GM18511 (cell line): ENCODE measurements around the gene RFXANK.
A peak's percentile ranks its signal among the peaks of the same experiment; 100 is the strongest.
"Not testable (repeated sequence)": the region's sequence is repeated elsewhere in the genome, so short reads cannot be mapped to it uniquely, and the experiment has no call there.

Experiments used
- ATAC-seq: cut with Tn5 transposase; IDR thresholded peaks from one replicate; pipeline ENCODE4 v1.9.1; 2021; ENCODE audit warnings: mild to moderate bottlenecking, moderate library complexity; ENCODE audit not compliant: unreplicated experiment

Gene RFXANK

DNA sequence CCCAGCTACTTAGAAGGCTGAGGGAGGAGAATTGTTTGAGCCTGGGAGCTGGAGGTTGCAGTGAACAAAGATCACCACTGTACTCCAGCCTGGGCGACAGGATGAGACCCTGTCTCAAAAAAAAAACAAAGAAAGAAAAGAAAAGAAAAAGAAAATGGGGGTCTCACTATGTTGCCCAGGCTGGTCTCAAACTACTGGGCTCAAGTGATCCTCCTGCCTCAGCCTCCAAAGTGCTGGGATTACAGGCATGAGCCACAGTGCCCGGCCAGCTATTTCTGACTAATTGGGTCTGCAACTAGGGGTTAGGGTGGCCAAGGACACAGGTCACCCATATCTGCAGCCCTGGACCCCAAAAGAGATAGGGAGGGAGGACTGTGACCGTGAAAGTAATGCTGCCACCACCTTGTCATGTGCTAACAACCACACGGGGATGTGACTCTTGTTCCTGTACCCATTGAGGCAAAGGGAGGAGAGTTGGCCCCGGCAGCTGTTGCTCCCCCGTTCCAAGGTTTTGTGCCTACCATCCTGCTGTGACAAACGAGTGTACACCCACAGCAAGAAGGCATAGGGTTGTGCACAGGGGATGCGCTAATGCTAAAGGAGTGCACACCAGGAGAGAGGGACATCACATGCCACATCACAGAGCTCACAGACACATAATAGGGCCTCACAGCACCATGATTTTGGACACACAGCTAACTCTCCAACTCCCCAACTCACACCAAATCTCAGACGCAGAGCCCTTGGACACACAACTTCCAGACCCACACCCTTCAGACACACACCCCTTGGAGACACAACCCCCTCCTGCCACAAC lies 22.6 kb upstream of the RFXANK start:
- ATAC-seq, result peak; percentile 7

- peak; percentile 91 for ATAC-seq
Measured at GRCh38 chr19:19170053-19170872, 21.8 kb upstream of the RFXANK start, which contains the start of gene MEF2B. Gene MEF2B, minus strand, starts transcription at chr19:19170263. Its CDS starts 19,528 bp downstream, at chr19:19150735.

GRCh38 chr19:19170873-19171672 lies 21.0 kb upstream of the RFXANK start:
- no peak for ATAC-seq

GRCh38 chr19:19171821-19172532 lies 20.1 kb upstream of the RFXANK start:
- ATAC-seq, result no peak

GRCh38 chr19:19173243-19173642 lies 18.8 kb upstream of the RFXANK start:
- ATAC-seq, result not testable (repeated sequence)

GRCh38 chr19:19176950-19177349 lies 15.1 kb upstream of the RFXANK start:
- no peak for ATAC-seq

DNA sequence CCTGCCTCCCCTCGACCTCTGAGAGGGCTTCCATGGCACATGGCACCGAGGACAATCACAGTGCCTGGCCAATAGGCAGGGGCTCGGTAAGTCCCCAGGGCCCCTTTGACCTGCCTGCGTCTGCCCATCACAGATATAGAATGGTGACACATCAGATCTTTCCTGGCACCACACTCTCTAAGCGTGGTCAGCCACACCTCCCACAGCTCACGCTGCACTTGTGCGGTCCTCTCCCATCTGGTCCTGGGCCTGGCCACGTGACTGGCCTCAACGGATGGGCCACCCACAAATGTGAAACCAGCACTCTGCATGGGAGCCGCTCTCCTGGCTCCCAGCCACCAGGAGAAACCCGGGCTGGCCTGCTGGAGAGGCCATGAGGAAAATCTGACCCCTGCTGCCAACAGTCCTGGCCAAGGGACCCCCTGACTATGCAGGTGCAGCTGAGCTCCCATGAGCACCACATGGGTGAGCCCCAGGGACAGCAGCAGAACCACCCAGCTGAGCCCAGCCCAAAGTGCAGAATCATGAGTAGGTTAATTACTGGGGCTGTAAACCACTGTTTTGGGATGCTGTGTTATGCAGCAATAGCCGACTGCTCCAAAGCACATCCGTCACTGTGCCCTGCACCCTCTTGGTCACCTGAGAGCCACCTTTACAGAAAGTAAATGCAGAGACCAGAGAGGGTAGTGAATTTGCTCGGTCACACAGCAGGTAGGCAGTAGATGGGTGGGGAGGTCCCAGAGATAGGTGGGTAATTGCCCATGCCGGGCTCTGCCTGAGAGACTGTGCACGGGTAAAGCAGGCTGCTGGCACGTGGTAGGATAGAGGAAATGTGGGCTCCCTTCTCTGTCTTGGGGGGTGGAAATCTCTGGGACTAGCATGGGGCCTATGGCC lies 12.3 kb upstream of the RFXANK start:
- no peak for ATAC-seq

GRCh38 chr19:19181488-19181998 lies 10.5 kb upstream of the RFXANK start:
- no peak for ATAC-seq

DNA sequence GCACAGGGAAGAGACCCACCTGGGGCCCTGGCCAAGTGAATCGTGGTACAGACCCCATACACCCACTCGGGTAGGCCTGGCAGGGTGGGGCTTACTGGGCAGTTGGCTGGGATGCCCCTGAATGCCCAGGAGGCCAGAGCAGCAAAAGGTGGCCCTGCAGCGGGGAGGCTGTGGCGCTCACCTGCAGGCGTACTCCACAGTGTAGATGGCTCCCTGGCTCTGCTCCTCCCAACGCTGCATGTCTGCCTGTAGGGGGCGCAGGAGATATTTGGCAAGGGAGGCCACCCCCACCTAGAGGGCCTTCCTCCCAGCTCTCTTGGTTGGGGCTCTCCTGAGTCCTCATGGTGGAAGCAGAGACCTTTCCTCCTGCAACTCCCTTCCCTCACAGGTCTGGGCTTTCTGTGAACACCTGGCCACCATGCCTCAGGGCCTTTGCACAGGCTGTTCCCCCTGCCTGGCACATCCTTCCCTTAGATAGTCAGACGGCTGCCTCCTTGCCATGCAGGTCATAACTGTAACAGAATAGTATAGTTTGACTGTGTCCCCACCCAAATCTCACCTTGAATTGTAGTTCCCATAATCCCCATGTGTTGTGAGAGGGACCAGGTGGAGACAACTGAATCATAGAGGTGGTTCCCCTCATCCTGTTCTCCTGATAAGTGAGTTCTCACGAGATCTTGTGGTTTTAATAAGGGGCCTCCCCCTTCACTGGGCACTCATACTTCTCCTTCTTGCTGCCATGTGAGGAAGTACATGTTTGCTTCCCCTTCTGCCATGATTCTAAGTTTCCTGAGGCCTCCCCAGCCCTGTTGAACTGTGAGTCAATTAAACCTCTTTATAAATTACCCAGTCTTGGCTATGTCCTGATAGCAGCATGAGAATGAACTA lies 6.0 kb upstream of the RFXANK start:
- ATAC-seq, result no peak

DNA sequence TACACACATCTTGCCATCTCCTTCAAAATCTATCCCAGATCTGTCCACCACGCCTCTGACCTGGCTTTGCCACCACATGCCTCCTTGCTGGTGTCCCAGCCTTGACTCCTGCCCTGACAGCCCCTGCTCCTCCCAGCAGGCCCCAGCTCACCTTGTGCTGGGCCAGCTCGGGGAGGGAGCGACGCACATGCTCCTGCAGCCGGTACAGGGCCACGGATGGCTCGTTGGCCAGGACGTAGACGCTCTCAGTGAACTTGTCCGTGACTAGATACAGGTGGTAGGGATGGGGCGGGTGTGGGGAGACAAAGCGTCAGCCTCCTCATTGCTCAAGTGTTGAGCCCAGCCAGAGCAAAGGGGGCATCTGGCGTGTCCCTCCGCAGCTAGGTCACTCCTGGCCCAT lies 5.3 kb upstream of the RFXANK start:
- no peak for ATAC-seq

- ATAC-seq, result no peak
Measured at GRCh38 chr19:19191768-19192077, 335 bp upstream of the RFXANK start.

DNA sequence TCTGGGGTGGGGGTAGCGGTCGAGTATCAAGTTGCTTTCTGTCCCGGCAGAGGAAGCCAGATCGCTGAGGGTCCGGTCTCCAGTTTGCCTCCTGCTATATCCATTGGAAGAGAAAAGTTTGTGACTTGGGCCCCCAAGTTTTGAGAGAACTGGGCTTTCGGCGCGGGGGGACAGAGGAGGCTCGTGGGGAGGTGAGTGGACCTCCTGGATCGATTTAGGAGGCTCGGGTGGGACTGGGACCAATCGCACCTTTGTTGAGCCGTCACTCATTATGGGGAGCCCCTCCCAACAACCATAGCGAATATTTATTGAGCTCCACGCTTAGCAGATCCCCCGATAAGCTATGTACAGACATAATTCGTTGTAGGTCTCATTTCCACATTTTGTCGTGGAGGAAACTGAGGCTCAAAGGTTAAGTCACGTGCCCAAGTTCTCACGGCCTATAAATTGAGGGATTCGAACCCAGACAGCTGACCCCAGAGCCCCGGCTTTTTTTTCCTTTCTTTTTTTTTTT lies 909 bp downstream of the RFXANK start:
- ATAC-seq, result peak; percentile 8

DNA sequence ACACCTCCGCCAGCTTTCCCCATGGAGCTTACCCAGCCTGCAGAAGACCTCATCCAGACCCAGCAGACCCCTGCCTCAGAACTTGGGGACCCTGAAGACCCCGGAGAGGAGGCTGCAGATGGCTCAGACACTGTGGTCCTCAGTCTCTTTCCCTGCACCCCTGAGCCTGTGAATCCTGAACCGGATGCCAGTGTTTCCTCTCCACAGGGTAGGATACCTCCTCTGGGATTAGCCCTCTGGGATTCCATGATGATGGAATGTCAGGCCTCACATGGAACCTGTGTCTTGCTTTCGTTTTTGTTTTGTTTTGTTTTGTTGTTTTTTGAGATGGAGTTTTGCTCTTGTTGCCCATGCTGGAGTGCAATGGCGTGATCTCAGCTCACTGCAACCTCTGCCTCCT lies 1.9 kb downstream of the RFXANK start:
- no peak for ATAC-seq

DNA sequence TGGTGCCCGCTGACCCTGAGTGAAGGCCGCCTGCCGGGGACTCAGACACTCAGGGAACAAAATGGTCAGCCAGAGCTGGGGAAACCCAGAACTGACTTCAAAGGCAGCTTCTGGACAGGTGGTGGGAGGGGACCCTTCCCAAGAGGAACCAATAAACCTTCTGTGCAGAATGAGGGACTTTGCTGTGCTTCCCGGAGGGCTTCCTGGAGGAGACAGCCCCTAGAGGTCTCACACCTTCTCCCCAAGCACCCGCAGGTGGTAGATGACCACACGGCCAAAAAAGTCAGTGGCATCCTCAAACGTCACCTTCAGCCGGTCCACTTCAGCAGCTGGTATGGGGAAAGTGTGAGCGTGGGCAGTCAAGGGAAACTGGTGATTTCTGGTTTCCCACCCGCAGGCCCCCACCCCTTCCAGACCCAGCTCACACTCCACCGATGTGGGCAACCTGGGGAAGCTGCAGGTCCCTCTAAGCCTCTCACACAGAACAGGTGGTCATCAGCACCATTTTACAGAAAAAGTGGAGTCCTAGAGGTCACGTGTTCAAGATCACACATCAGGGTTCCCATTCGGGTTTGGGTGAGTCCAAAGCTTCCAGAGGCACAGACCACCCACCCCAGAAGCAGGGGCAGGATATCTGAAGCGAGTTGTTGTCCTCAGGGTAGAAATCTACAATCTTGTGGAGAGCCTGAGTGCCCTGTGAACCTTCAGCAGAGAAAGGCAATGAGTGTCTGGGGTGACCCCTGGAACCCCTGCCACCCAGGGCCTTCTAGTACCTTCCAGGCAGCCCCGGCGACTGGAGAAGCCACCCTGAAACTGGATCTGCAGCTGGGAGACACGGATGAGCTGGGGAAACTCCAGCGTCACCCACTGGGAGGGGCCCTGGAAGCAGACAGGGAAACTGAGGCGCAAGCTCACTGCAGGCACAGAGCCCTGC lies 9.9 kb downstream of the RFXANK start:
- ATAC-seq, result no peak

GRCh38 chr19:19202707-19203011 lies 10.6 kb downstream of the RFXANK start:
- ATAC-seq, result no peak

- peak; percentile 89 for ATAC-seq
Measured at GRCh38 chr19:19203012-19203856, 11.2 kb downstream of the RFXANK start, which contains the start of gene NR2C2AP. Gene NR2C2AP, minus strand, starts transcription at chr19:19203414. Its CDS starts 354 bp downstream, at chr19:19203060.
